Smooth muscle cell (in vitro differentiated cells): ENCODE data around the gene SIRT2. TPM values are rescaled to one million over a fixed set of nuclear protein-coding genes. Genes with fewer than 3 reads are reported as not detected.

Experiments
- DNase-seq: peaks from one replicate; lab custom pipeline; 2025; ENCODE audit not compliant: unreplicated experiment; lab: John Stamatoyannopoulos, UW
- H2AFZ ChIP-seq: fragments of 200-600 bp; sonication (generic); 2 replicates; pipeline ENCODE4 v1.6.0; 2016; ENCODE audit warnings: antibody characterized with exemption, low read depth, mild to moderate bottlenecking
- H3F3A ChIP-seq: fragments of 200-600 bp; sonication (generic); 2 replicates; pipeline ENCODE4 v1.6.0; 2017; ENCODE audit warnings: antibody characterized with exemption, low read depth
- H3K27ac ChIP-seq: fragments of 200-600 bp; sonication (generic); 2 replicates; pipeline ENCODE4 v1.5.1; 2016; ENCODE audit warnings: low read depth, mild to moderate bottlenecking
- H3K27me3 ChIP-seq: fragments of 200-600 bp; sonication (generic); 2 replicates; pipeline ENCODE4 v1.6.1; 2016; ENCODE audit warnings: low read depth, mild to moderate bottlenecking
- H3K36me3 ChIP-seq: fragments of 200-600 bp; sonication (generic); 2 replicates; pipeline ENCODE4 v1.5.1; 2016; ENCODE audit warnings: low read depth
- H3K4me1 ChIP-seq: fragments of 200-600 bp; sonication (generic); 2 replicates; pipeline ENCODE4 v1.5.1; 2016; ENCODE audit warnings: low read depth
- H3K4me2 ChIP-seq: fragments of 200-600 bp; sonication (generic); 2 replicates; pipeline ENCODE4 v1.6.0; 2016; ENCODE audit warnings: mild to moderate bottlenecking
- H3K4me3 ChIP-seq: fragments of 200-600 bp; sonication (generic); 2 replicates; pipeline ENCODE4 v1.5.1; 2016; ENCODE audit warnings: mild to moderate bottlenecking
- H3K79me2 ChIP-seq: fragments of 200-600 bp; sonication (generic); 2 replicates; pipeline ENCODE4 v1.6.0; 2016; ENCODE audit warnings: low read depth, mild to moderate bottlenecking
- H3K9ac ChIP-seq: fragments of 200-600 bp; sonication (generic); 2 replicates; pipeline ENCODE4 v1.6.0; 2016; ENCODE audit warnings: low read depth
- H3K9me3 ChIP-seq: fragments of 200-600 bp; sonication (generic); replicated peaks from 2 replicates; pipeline ENCODE4 v1.5.1; 2016; ENCODE audit warnings: low read depth
- H4K20me1 ChIP-seq: fragments of 200-600 bp; sonication (generic); 2 replicates; pipeline ENCODE4 v1.6.0; 2016; ENCODE audit warnings: low read depth
- CTCF ChIP-seq: fragments of 200-600 bp; sonication (generic); IDR thresholded peaks from 2 replicates; pipeline ENCODE4 v1.5.1; 2017; ENCODE audit warnings: borderline replicate concordance, mild to moderate bottlenecking, antibody characterized with exemption; ENCODE audit not compliant: insufficient read depth, poor library complexity, severe bottlenecking
- WGBS: methylation state at CpG from one replicate; pipeline ENCODE4 v1.1.7; 2016; ENCODE audit warnings: low lambda C conversion rate; 5-methylcytosine and 5-hydroxymethylcytosine counted together
- polyA plus RNA-seq: library from polyadenylated mRNA; unstranded; fragments of >200 nt; fragmentation: Nextera tagmentation; extraction: Ambion mirVana; gene quantifications from 2 replicates; pipeline ENCODE4 v1.2.1, GENCODE V29; 2016
- total RNA-seq: library from RNA; depleted of rRNA; stranded (reverse); fragments of >200 nt; gene quantifications from 2 replicates; pipeline ENCODE4 v1.2.3, GENCODE V29; 2014

SIRT2 gene
- total and polyA plus RNA-seq, 2 experiments from 2014 or later = 30.7 to 48.4 TPM

- H3K4me1 ChIP-seq = no peaks in the 10 kb centered on the region
- peaks cover 27% of the 10 kb centered on the region for H3K79me2 ChIP-seq
- H4K20me1 ChIP-seq = peaks cover 57% of the 10 kb centered on the region
- H3K4me2 ChIP-seq = no peak overlapping the region
- peak overlapping the region; percentile 90 for H3K27ac ChIP-seq
- H3K27me3 ChIP-seq = no peaks in the 10 kb centered on the region
- H3K36me3 ChIP-seq = peaks cover 22% of the 10 kb centered on the region
- H2AFZ ChIP-seq = no peak overlapping the region
- TF ChIP-seq CTCF = no peak
- 62% methylated on average over 7 of the region's 7 CpGs for WGBS
- H3K4me3 ChIP-seq = no peak overlapping the region
- no peaks in the 10 kb centered on the region for H3K9me3 ChIP-seq
- H3K9ac ChIP-seq = peak overlapping the region; percentile 62
- peaks cover 58% of the 10 kb centered on the region for H3F3A ChIP-seq
- DNase-seq = no peak
These were observed 61.7 kb downstream of the SIRT2 start for GRCh38 chr19:38837656-38838121.

- Histone ChIP-seq H3K27ac (peak overlapping the region; percentile 90), H3F3A (peaks cover 55% of the 10 kb centered on the region), H3K79me2 (peaks cover 21% of the 10 kb centered on the region), H3K9me3 (no peaks in the 10 kb centered on the region), H4K20me1 (peaks cover 51% of the 10 kb centered on the region), H3K4me2 (no peak overlapping the region), H2AFZ (no peak overlapping the region), H3K27me3 (no peaks in the 10 kb centered on the region), H3K9ac (peak overlapping the region; percentile 55), H3K36me3 (peaks cover 19% of the 10 kb centered on the region), H3K4me1 (no peaks in the 10 kb centered on the region), H3K4me3 (no peak overlapping the region)
- DNase-seq = no peak
- whole genome bisulfite sequencing = 76% methylated on average over 6 of the region's 6 CpGs
- TF ChIP-seq CTCF = no peak
These were observed 62.3 kb downstream of the SIRT2 start for GRCh38 chr19:38836983-38837626.

- peaks cover 14% of the 10 kb centered on the region for H3K79me2 ChIP-seq
- peaks cover 44% of the 10 kb centered on the region for H4K20me1 ChIP-seq
- H3K27me3 ChIP-seq = no peaks in the 10 kb centered on the region
- H3K4me2 ChIP-seq = no peak overlapping the region
- H3K4me1 ChIP-seq = no peaks in the 10 kb centered on the region
- peaks cover 50% of the 10 kb centered on the region for H3F3A ChIP-seq
- peaks cover 12% of the 10 kb centered on the region for H3K36me3 ChIP-seq
- H3K9ac ChIP-seq = peak overlapping the region; percentile 55
- no peak overlapping the region for H3K4me3 ChIP-seq
- no peak for DNase-seq
- no peak overlapping the region for H2AFZ ChIP-seq
- no peaks in the 10 kb centered on the region for H3K9me3 ChIP-seq
- TF ChIP-seq CTCF = no peak
- peak overlapping the region; percentile 90 for H3K27ac ChIP-seq
- 79% methylated on average over 8 of the region's 8 CpGs for WGBS
These were observed 63.0 kb downstream of the SIRT2 start for GRCh38 chr19:38836159-38836982.
